Measurements from ENCODE around the gene TNFSF4. TPM values are rescaled to one million over a fixed set of nuclear protein-coding genes. Genes with fewer than 3 reads are reported as not detected.

Gene TNFSF4
- total RNA-seq, 1 experiment from 2014 or later: 0.89 TPM

GRCh38 chr1:173176246-173176645 lies 30.9 kb downstream of the TNFSF4 start:
- Histone ChIP-seq H3K9ac (ENCODE audit: low read length) (no peak overlapping the region), H3K27me3 (ENCODE audit: insufficient read depth, low read length) (no peaks in the 10 kb centered on the region), H3K79me2 (ENCODE audit: insufficient read depth, low read length) (no peaks in the 10 kb centered on the region), H3K36me3 (ENCODE audit: control insufficient read depth in 1 of 2, insufficient read depth in 2 of 2, low read length in 2 of 2) (no peaks in the 10 kb centered on the region), H3K4me1 (ENCODE audit: control insufficient read depth in 1 of 2, insufficient read depth in 2 of 2, low read length in 2 of 2) (no peaks in the 10 kb centered on the region), H3K4me2 (ENCODE audit: low read length) (no peak overlapping the region), H3K4me3 (replicated peaks in 1 of 2; ENCODE audit: low read depth in 1 of 2, low read length in 2 of 2) (no peak overlapping the region), H4K20me1 (ENCODE audit: insufficient read depth) (no peaks in the 10 kb centered on the region), H3K9me2 (ENCODE audit: insufficient read depth) (no peaks in the 10 kb centered on the region), H3K9me3 (ENCODE audit: control insufficient read depth in 1 of 2, insufficient read depth in 1 of 2, low read depth in 1 of 2, low read length in 2 of 2) (peaks cover 3 to 10% of the 10 kb centered on the region in 2 experiments; a peak in 1 of 4 replicates), H2AFZ (ENCODE audit: low read depth, low read length, poor library complexity, severe bottlenecking) (no peak overlapping the region), H3K27ac (ENCODE audit: low read depth, low read length) (no peak overlapping the region)
- intact Hi-C loops (cut with micrococcal nuclease): no loop called here
- TF ChIP-seq ELF1 (IDR thresholded peaks at IDR 0.05; ENCODE audit: borderline replicate concordance, low read depth): no peak
- no peak for TF ChIP-seq RAD21 (IDR thresholded peaks at IDR 0.05; ENCODE audit: low read depth)
- TF ChIP-seq ZBTB33 (IDR thresholded peaks at IDR 0.05; ENCODE audit: extremely low read depth, insufficient replicate concordance, low read length): no peak
- TF ChIP-seq CBX3 (IDR thresholded peaks at IDR 0.05; ENCODE audit: low read depth): no peak
- TF ChIP-seq CTCF (IDR thresholded peaks at IDR 0.05 in 2 of 3, conservative IDR thresholded peaks at IDR 0.05 in 1 of 3; ENCODE audit: borderline replicate concordance in 1 of 3, insufficient read depth in 1 of 3, low read depth in 2 of 3, low read length in 2 of 3): no peak
- TF ChIP-seq REST (IDR thresholded peaks at IDR 0.05; ENCODE audit: low read depth): no peak
- no peak for TF ChIP-seq ZFX (IDR thresholded peaks at IDR 0.05)
- no peak for TF ChIP-seq FOSL1 (IDR thresholded peaks at IDR 0.05; ENCODE audit: low read depth)
- TF ChIP-seq CEBPB (IDR thresholded peaks at IDR 0.05; ENCODE audit: low read depth): no peak
- TF ChIP-seq POLR2A (IDR thresholded peaks at IDR 0.05; ENCODE audit: borderline replicate concordance, extremely low read depth, insufficient read depth, insufficient read length): no peak
- TF ChIP-seq SRF (IDR thresholded peaks at IDR 0.05; ENCODE audit: low read depth): no peak
- no peak for TF ChIP-seq EGR1 (IDR thresholded peaks at IDR 0.05; ENCODE audit: low read depth)
- no peak for TF ChIP-seq MAX (IDR thresholded peaks at IDR 0.05)
- no peak for TF ChIP-seq JUND (IDR thresholded peaks at IDR 0.05)
- no peak for TF ChIP-seq POLR2AphosphoS5 (IDR thresholded peaks at IDR 0.05; ENCODE audit: low read depth, low read length)
- no peak for TF ChIP-seq ATF3 (IDR thresholded peaks at IDR 0.05)
- TF ChIP-seq EZH2phosphoT487 (IDR thresholded peaks at IDR 0.05; ENCODE audit: borderline replicate concordance): no peak
- ATAC-seq (no peak), DNase-seq (ENCODE audit: low read depth, low spot score) (no peak)
- no TSS peak for BruUV-seq (replicated peaks)
- ChIA-PET POLR2A (no interaction called here), CTCF (no interaction called here), RAD21 (ENCODE audit: low non-redundant PET in 1 of 2, low total read pairs in 2 of 2, uncharacterized antibody in 2 of 2, unreplicated experiment in 2 of 2) (interaction anchor here in 1 of 2 experiments (0.6 kb wide), 1 partner anchor 13 kb away, joined by 3 read pairs; no protein-coding TSS in a partner anchor)
